ENCODE results near the gene RFESD.
A peak's percentile ranks its signal among the peaks of the same experiment; 100 is the strongest.
"Not testable (repeated sequence)": the region's sequence is repeated elsewhere in the genome, so short reads cannot be mapped to it uniquely, and the experiment has no call there.

RFESD gene

GRCh38 chr5:95620870-95621838 is 25.4 kb upstream of the RFESD start:
- TF ChIP-seq POLR2A (IDR thresholded peaks at IDR 0.05; ENCODE audit: low read depth, low read length): no peak
- DNase-seq (ENCODE audit: insufficient read length, low spot score): no peak
- FAIRE-seq: no peak

- DNase-seq (ENCODE audit: insufficient read length, low spot score): no peak
- TF ChIP-seq POLR2A (IDR thresholded peaks at IDR 0.05; ENCODE audit: low read depth, low read length): no peak
- no peak for FAIRE-seq
Measured at GRCh38 chr5:95621839-95622629, 24.5 kb upstream of the RFESD start.

- TF ChIP-seq POLR2A (IDR thresholded peaks at IDR 0.05; ENCODE audit: low read depth, low read length): no peak
- FAIRE-seq (no peak), DNase-seq (ENCODE audit: insufficient read length, low spot score) (no peak)
Measured at GRCh38 chr5:95623706-95624105, 22.9 kb upstream of the RFESD start.

- no peak for TF ChIP-seq POLR2A (IDR thresholded peaks at IDR 0.05; ENCODE audit: low read depth, low read length)
- no peak for DNase-seq (ENCODE audit: insufficient read length, low spot score)
- no peak for FAIRE-seq
Measured at GRCh38 chr5:95624368-95624767, 22.2 kb upstream of the RFESD start.

- DNase-seq (ENCODE audit: insufficient read length, low spot score): no peak
- no peak for TF ChIP-seq POLR2A (IDR thresholded peaks at IDR 0.05; ENCODE audit: low read depth, low read length)
- FAIRE-seq: no peak
Measured at GRCh38 chr5:95626701-95627100, 19.9 kb upstream of the RFESD start.

- FAIRE-seq: no peak
- no peak for TF ChIP-seq POLR2A (IDR thresholded peaks at IDR 0.05; ENCODE audit: low read depth, low read length)
- DNase-seq (ENCODE audit: insufficient read length, low spot score): no peak
Measured at GRCh38 chr5:95627971-95628810, 18.4 kb upstream of the RFESD start.

- FAIRE-seq (no peak), DNase-seq (ENCODE audit: insufficient read length, low spot score) (no peak)
- no peak for TF ChIP-seq POLR2A (IDR thresholded peaks at IDR 0.05; ENCODE audit: low read depth, low read length)
Measured at GRCh38 chr5:95628933-95629332, 17.6 kb upstream of the RFESD start.

GRCh38 chr5:95630394-95630917 is 16.1 kb upstream of the RFESD start:
- no peak for FAIRE-seq

GRCh38 chr5:95631255-95631958 is 15.2 kb upstream of the RFESD start:
- TF ChIP-seq POLR2A (IDR thresholded peaks at IDR 0.05; ENCODE audit: low read depth, low read length): no peak
- FAIRE-seq (no peak), DNase-seq (ENCODE audit: insufficient read length, low spot score) (no peak)

More at GRCh38 chr5:95630394-95630917, 16.1 kb upstream of the RFESD start:
- DNase-seq (ENCODE audit: insufficient read length, low spot score): no peak
- no peak for TF ChIP-seq POLR2A (IDR thresholded peaks at IDR 0.05; ENCODE audit: low read depth, low read length)

GRCh38 chr5:95631991-95632675 is 14.4 kb upstream of the RFESD start:
- TF ChIP-seq POLR2A (IDR thresholded peaks at IDR 0.05; ENCODE audit: low read depth, low read length): no peak
- DNase-seq (ENCODE audit: insufficient read length, low spot score) (no peak), FAIRE-seq (peak; percentile 27)

GRCh38 chr5:95632942-95633341 is 13.6 kb upstream of the RFESD start:
- not testable (repeated sequence) for FAIRE-seq; DNase-seq (ENCODE audit: insufficient read length, low spot score)

GRCh38 chr5:95633671-95634070 is 12.9 kb upstream of the RFESD start:
- FAIRE-seq: no peak
- no peak for TF ChIP-seq POLR2A (IDR thresholded peaks at IDR 0.05; ENCODE audit: low read depth, low read length)
- DNase-seq (ENCODE audit: insufficient read length, low spot score): no peak

All from H54 (cell line).